Activated B cell treated with CpG ODN at 0.5 μM for 24 hours (primary cell): ENCODE measurements around the gene CNTLN. TPM values are rescaled to one million over a fixed set of nuclear protein-coding genes. Genes with fewer than 3 reads are reported as not detected.
"Not testable (repeated sequence)": the region's sequence is repeated elsewhere in the genome, so short reads cannot be mapped to it uniquely, and the experiment has no call there.

Experiments used
- ATAC-seq: fragments of 200-7000 bp; cut with Tn5 transposase; one replicate; pipeline ENCODE4 v1.10.0; 2021; ENCODE audit warnings: low read depth, mild to moderate bottlenecking, moderate library complexity
- CTCF ChIA-PET: fragments of 350-600 bp; sonication (Branson Sonifier 250); formaldehyde crosslinking; loops from one replicate; lab custom pipeline; 2021; ENCODE audit warnings: antibody characterized with exemption; lab: Charles Lee
- POLR2A ChIA-PET: fragments of 350-600 bp; sonication (Branson Sonifier 250); formaldehyde crosslinking; loops from one replicate; lab custom pipeline; 2021; ENCODE audit warnings: antibody characterized with exemption; lab: Charles Lee
- DNase-seq: peaks from one replicate; pipeline ENCODE4 v3.0.0; 2022
- H3K27ac Mint-ChIP-seq: one replicate; pipeline ENCODE4 v1.8.0; 2020; ENCODE audit warnings: mixed read lengths
- H3K27me3 Mint-ChIP-seq: one replicate; pipeline ENCODE4 v1.8.0; 2021; ENCODE audit warnings: mixed read lengths
- H3K36me3 Mint-ChIP-seq: one replicate; pipeline ENCODE4 v1.8.0; 2021; ENCODE audit warnings: low read depth, mixed read lengths
- H3K4me1 Mint-ChIP-seq: one replicate; pipeline ENCODE4 v1.8.0; 2021; ENCODE audit warnings: mixed read lengths
- H3K4me3 Mint-ChIP-seq: one replicate; pipeline ENCODE4 v1.8.0; 2020; ENCODE audit warnings: mild to moderate bottlenecking, mixed read lengths
- H3K9me3 Mint-ChIP-seq: one replicate; pipeline ENCODE4 v1.8.0; 2020; ENCODE audit warnings: mixed read lengths
- intact Hi-C: fragments of 100-400 bp; cut with micrococcal nuclease; formaldehyde crosslinking; loops from one replicate; pipeline ENCODE4 v1.15.1; 2024
- total RNA-seq: library from RNA; stranded (reverse); gene quantifications from 2 replicates; pipeline ENCODE4 v1.2.3, GENCODE V29; 2022
- TF ChIP-seq, protein P1 (sequence below): fragments of 200-600 bp; IDR thresholded peaks from one replicate; pipeline ENCODE4 v1.8.0; 2022; ENCODE audit warnings: antibody characterized with exemption, mild to moderate bottlenecking

Gene CNTLN
- total RNA-seq, 1 donor from 2014 or later = 0.38 TPM

GRCh38 chr9:17159469-17159868 is 24.6 kb downstream of the CNTLN start:
- ChIA-PET CTCF (no interaction called here), POLR2A (no interaction called here)
- no peaks in the 10 kb centered on the region for H3K9me3 Mint-ChIP-seq
- TF ChIP-seq, protein P1, sequence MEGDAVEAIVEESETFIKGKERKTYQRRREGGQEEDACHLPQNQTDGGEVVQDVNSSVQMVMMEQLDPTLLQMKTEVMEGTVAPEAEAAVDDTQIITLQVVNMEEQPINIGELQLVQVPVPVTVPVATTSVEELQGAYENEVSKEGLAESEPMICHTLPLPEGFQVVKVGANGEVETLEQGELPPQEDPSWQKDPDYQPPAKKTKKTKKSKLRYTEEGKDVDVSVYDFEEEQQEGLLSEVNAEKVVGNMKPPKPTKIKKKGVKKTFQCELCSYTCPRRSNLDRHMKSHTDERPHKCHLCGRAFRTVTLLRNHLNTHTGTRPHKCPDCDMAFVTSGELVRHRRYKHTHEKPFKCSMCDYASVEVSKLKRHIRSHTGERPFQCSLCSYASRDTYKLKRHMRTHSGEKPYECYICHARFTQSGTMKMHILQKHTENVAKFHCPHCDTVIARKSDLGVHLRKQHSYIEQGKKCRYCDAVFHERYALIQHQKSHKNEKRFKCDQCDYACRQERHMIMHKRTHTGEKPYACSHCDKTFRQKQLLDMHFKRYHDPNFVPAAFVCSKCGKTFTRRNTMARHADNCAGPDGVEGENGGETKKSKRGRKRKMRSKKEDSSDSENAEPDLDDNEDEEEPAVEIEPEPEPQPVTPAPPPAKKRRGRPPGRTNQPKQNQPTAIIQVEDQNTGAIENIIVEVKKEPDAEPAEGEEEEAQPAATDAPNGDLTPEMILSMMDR = no peak
- no peak overlapping the region for H3K4me3 Mint-ChIP-seq
- no peak for DNase-seq
- no peaks in the 10 kb centered on the region for H3K4me1 Mint-ChIP-seq
- H3K27me3 Mint-ChIP-seq = no peaks in the 10 kb centered on the region
- H3K27ac Mint-ChIP-seq = no peak overlapping the region
- intact Hi-C loops = no loop called here
- no peaks in the 10 kb centered on the region for H3K36me3 Mint-ChIP-seq
- ATAC-seq = no peak

GRCh38 chr9:17160327-17160726 is 25.5 kb downstream of the CNTLN start:
- Mint-ChIP-seq H3K4me1 (no peaks in the 10 kb centered on the region), H3K27ac (no peak overlapping the region), H3K36me3 (no peaks in the 10 kb centered on the region), H3K9me3 (no peaks in the 10 kb centered on the region), H3K4me3 (no peak overlapping the region), H3K27me3 (no peaks in the 10 kb centered on the region)
- no peak for DNase-seq
- TF ChIP-seq, protein P1 = no peak
- CTCF ChIA-PET = no interaction called here
- POLR2A ChIA-PET = no interaction called here
- no peak for ATAC-seq
- intact Hi-C loops = no loop called here

DNA sequence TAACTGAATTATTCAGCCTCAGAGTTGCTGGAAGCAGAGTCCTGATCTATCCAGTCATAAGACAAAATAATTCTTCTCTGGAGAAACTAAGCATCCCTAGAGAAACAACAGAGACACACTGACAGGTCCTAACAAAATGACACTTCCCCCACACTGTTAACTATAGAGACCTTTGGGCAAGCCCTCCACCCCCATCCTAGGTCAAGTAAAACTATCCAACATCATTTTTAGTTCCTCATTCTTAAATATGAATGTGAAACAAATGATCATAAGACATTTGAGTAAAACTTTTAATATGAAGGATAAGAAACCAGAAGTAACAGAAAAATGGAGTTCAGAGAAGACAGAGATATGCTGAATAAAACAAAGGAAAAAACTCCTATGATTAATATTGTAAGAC is 30.9 kb downstream of the CNTLN start:
- no peaks in the 10 kb centered on the region for H3K36me3 Mint-ChIP-seq
- TF ChIP-seq, protein P1 = no peak
- no peak overlapping the region for H3K27ac Mint-ChIP-seq
- no peak for ATAC-seq
- H3K4me3 Mint-ChIP-seq = no peak overlapping the region
- H3K4me1 Mint-ChIP-seq = no peaks in the 10 kb centered on the region
- CTCF ChIA-PET = no interaction called here
- no peaks in the 10 kb centered on the region for H3K27me3 Mint-ChIP-seq
- no peaks in the 10 kb centered on the region for H3K9me3 Mint-ChIP-seq
- POLR2A ChIA-PET = no interaction called here
- intact Hi-C loops = no loop called here
- DNase-seq = no peak

DNA sequence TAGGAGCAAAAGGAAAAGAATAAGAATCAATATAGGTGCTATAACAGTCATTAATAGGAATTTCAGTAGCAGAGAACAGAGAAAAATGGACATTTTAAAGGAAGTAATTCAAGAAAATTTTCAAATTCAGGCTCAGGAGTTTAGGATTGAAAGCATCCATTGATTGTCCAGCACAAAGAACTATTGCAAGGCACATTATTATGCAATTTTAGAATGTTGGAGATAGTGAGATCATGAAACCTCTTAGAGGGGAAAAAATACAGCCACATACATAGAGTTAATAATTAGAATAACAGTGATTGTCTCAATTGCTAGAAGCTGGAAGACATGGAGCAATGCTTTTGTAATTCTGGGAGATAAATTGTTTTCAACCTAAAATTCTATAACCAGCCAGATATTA is 31.5 kb downstream of the CNTLN start:
- intact Hi-C loops = no loop called here
- Mint-ChIP-seq H3K27ac (no peak overlapping the region), H3K4me1 (no peaks in the 10 kb centered on the region), H3K36me3 (no peaks in the 10 kb centered on the region), H3K9me3 (no peaks in the 10 kb centered on the region), H3K27me3 (no peaks in the 10 kb centered on the region), H3K4me3 (no peak overlapping the region)
- ChIA-PET CTCF (no interaction called here), POLR2A (no interaction called here)
- TF ChIP-seq, protein P1 = no peak
- DNase-seq = no peak
- ATAC-seq = no peak

- ChIA-PET CTCF (no interaction called here), POLR2A (no interaction called here)
- DNase-seq (no peak), ATAC-seq (no peak)
- no peaks in the 10 kb centered on the region for H3K9me3 Mint-ChIP-seq
- H3K4me3 Mint-ChIP-seq = no peak overlapping the region
- intact Hi-C loops = no loop called here
- H3K4me1 Mint-ChIP-seq = no peaks in the 10 kb centered on the region
- TF ChIP-seq, protein P1 = no peak
- no peak overlapping the region for H3K27ac Mint-ChIP-seq
- H3K36me3 Mint-ChIP-seq = no peaks in the 10 kb centered on the region
- H3K27me3 Mint-ChIP-seq = no peaks in the 10 kb centered on the region
Observed at GRCh38 chr9:17171309-17172094, 36.7 kb downstream of the CNTLN start.

DNA sequence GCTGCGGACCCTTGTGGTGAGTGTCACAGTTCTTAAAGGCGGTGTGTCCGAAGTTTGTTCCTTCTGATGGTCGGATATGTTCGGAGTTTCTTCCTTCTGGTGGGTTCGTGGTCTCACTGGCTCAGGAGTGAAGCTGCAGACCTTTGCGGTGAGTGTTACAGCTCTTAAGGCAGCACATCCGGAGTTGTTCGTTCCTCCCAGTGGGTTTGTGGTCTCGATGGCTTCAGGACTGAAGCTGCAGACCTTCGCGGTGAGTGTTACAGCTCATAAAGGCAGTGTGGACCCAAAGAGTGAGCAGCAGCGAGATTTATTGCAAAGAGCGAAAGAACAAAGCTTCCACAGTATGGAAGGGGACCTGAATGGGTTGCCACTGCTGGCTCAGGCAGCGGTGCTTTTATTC is 42.7 kb downstream of the CNTLN start:
- CTCF ChIA-PET, H3K4me1 Mint-ChIP-seq, H3K27ac Mint-ChIP-seq, POLR2A ChIA-PET, H3K4me3 Mint-ChIP-seq, ATAC-seq, H3K36me3 Mint-ChIP-seq, DNase-seq, intact Hi-C loops, H3K9me3 Mint-ChIP-seq, H3K27me3 Mint-ChIP-seq: not testable (repeated sequence)
